HG02763 (cell line): ENCODE measurements around the gene PTPRN2.

Experiments used
- ATAC-seq: cut with Tn5 transposase; IDR thresholded peaks from one replicate; pipeline ENCODE4 v1.9.1; 2021; ENCODE audit warnings: mild to moderate bottlenecking, moderate library complexity; ENCODE audit not compliant: unreplicated experiment

The PTPRN2 gene

GRCh38 chr7:158028971-158029370, 558.7 kb downstream of the PTPRN2 start:
- ATAC-seq: no peak

DNA sequence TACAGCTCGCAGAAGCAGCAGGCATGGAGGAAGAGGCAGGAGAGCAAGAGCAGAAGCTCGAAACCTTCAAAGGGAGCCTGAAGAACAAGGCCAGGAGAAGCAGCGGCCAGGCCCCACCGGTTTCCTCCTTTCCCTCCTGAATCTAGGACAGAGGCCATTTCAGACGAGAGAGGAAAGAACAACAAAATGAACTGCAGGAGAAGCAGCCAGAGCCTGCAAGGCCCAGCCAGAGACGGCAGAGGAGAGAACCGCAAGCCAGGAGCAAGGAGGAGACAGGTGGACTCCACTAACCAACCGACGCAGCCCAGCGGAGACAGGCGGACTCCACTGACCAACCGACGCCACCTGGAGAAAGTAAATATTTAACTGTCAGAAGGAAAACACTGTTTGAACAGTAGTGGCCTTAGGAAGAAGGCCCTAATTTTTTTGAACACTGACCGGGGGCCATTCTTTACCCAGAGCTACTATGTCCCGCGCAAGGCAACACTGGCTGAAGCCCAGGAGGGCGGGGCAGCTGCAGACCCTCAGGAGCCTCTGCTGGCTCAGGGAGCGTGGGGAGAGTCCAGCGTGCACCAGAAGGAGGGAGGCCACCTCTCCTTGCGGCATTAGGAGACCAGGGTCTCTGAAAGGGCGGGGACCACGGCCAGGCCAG, 559.2 kb downstream of the PTPRN2 start:
- no peak for ATAC-seq

DNA sequence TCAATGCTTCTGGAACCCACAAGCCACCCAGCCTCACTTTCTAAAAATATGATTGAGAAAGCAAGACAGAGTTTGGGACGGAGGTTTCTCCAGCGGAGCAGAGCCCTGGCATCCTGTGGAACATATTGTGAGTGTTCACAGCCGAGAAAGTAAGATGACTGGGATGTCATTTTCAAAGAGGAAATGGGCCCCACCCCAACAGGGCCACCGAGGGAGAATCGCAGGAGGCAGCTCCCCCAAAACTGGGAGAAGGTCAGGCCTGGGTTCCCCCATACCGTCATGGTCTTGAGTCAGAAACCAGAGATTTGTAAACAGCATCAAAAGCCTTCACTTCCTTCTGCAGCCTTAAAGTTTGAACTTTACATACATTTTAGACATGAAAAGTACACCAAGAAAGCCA, 560.0 kb downstream of the PTPRN2 start:
- ATAC-seq: no peak

DNA sequence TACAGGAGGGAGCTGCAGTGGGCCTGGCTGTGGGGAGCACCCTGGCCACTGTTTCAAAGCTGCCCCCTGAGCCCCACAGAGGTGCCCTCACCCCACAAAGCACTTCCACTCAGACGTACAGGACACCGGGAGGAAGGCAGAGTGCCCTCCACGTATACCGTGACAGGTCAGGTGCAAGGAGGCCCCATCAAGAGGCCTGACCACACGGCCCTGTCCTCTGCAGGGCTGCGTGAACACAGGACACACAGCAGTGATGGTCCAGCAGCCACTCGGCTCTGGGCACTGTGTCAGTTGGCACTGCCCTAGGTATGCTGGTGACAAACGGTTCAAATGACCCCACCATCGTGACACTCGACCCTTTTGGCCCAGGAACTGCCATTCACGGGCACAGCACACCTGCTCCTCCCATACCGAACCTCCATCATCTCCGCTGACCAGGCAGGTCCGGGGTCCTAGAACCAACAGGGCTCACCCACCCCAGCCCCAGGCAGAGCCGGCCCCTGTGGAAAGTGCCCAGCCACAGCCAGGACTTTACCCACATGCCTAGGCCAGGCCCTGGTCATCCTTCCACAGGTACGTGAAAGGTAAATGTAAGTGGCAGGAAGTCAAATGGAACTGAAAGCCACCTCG, 560.9 kb downstream of the PTPRN2 start:
- no peak for ATAC-seq

- no peak for ATAC-seq
These were observed 561.7 kb downstream of the PTPRN2 start for GRCh38 chr7:158025686-158026600.

- no peak for ATAC-seq
These were observed 562.7 kb downstream of the PTPRN2 start for GRCh38 chr7:158024881-158025280.

DNA sequence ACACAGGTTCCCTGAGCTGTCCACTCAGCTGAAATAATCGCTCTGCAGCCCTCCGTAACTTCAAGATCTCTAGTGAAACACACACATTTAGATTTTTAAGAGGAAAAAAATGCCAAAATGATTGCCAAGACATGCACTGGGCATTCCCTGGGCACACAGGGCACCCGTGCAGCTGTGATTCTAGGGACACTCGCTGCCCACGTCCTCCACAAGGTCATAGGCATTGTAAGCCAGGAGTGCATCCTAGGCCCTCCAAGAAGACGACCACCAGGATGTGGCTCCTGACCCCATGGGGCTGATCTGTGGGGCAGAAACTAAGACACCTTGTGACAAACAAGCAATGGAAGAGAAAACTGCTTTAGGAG, 563.3 kb downstream of the PTPRN2 start:
- no peak for ATAC-seq

DNA sequence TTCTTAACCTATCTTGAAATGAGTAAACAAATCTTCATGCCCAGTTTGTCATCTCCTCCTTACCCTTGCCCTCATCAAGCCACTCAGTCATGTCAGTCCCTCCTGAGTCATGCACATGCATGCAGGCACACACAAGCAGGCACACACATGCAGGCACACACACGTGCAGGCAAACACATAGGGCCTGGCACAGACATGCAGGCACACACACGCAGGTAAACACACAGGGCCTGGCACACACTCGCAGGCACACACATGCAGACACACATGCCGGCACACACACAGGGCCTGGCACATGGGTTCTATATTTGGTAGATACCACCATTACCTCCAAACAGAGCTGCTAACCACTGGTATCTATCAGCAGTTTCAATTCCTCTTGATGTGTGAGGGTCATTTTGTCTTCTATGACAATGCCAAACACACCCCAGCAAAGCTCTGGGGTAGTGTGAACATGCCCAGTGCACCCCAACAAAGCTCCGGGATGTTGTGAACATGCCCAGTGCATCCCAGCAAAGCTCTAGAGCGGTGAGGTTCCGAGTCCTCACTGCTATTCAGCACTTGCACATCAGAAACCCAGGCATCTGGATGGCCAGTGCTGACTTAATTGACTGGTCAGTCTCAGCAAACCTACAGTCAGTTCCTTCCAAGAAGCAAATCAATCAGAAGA, 563.8 kb downstream of the PTPRN2 start:
- no peak for ATAC-seq

- no peak for ATAC-seq
These were observed 564.5 kb downstream of the PTPRN2 start for GRCh38 chr7:158023157-158023556.

GRCh38 chr7:158022601-158023000, 565.0 kb downstream of the PTPRN2 start:
- no peak for ATAC-seq

DNA sequence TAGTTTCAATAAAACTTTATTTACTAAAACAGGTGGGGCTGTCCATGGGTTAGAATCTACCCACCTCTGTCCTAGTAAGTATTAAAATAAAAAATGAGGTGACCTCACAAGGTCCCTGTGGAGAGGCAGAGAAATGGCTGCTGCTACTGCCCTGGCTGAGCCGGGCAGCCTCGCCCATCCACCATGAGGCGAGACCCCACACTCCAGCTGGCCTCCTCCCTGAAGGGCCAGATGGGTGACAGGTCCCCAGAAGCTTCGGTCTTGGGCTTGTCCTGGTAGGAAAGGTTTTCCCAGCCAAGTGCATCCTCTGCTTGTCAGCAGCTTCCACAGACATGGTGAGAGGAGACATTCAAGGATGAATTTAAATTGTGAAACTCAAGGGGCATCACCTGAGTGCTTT, 565.8 kb downstream of the PTPRN2 start:
- ATAC-seq: no peak

- ATAC-seq: no peak
These were observed 566.9 kb downstream of the PTPRN2 start for GRCh38 chr7:158020706-158021095.

DNA sequence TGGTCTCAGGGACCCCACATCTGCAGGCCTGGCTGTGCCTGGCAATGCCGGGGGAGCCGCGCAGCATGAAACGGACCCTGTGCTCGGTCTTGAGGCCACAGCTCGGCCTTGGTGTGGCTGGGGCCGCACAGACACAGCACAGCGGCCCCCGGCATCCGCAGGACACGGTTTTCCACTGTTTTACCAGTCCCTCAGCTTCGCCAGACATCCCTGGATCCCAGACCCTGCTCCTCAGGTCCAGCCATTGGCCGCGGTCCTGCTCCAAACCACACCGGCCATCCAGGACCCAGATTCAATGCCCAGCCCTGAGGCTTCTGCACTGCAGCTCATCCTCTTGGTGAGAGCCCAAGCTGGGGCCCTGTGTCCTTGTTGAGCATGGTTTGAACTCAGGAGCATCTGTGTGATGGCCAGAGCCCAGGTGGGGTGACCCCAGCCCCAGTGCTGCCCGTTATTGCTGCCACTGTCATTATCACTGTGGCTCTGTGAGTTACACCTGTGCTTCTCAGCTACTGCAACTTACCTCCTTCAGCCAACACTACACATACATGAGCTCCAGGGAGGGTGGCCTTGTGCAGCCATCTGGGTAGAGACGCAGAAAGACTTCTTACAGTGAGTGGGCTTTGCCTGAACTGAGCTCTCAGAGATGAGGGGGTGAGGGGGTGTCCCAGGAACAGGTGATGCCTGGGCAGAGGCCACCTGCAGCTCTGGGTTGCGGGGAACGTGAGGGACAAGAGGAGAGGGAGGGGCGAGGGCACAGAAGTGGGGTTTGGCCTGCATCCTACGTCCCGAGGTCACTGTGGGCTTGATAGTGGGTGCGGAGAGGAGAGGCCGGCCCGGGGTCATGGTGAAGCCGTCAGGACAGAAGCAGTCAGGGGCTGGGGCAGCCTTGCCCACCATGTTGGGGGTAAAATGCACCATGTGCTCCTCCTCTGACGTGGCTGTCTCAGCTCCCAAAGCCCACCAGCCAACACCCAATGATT, 567.6 kb downstream of the PTPRN2 start:
- ATAC-seq: no peak

GRCh38 chr7:158018971-158019645, 568.5 kb downstream of the PTPRN2 start:
- no peak for ATAC-seq

- ATAC-seq: no peak
These were observed 569.4 kb downstream of the PTPRN2 start for GRCh38 chr7:158018098-158018762.

DNA sequence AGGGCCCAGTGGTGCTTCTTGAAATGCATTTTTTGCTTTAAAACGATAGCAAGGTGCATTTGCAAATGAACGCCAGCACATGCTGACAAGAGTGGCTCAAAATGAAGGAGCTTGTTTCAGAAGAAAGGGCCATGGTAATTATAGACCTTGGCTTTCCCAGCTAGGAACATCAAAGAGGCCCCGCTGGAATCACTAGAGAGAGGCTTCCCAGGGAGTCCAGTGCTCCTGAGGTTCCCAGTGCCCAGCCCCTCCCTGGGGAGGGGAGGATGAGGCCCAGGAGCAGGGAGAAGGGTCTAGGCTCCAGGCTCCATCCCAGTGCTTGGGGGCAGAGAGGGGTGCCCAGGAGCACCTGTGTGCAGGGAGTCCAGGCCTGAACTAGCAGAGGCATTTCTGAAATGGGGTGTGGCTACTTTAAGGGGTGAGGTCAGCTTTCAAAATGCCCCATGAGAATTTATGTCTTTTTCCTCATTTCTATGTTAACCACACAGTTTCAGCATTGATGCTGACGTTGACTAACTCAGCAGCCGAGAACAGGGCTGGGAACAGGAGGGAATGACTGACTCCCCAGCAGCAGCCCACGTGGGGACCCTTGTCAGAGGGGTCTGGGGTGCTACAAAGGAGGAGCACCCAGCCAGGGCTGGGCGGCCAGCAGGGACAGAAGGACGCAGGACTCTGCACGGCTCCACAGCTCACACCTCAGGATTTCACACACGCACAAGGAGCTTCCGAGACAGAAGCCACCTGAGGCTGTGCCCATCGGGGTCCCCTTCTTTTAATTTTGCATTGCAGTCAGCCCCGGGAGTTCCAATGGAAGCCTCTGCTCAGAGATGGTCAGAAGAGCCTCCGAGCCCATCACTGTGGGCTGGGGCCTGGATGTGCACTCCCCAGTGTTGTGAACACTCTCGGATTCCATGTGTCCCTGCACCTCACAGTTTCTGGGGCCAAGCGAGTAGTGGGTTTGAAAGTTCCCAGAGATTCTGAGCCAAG, 570.2 kb downstream of the PTPRN2 start:
- ATAC-seq: no peak

GRCh38 chr7:158016180-158017097, 571.2 kb downstream of the PTPRN2 start:
- ATAC-seq: no peak
